CD14-positive monocyte (primary cell): ENCODE data around the gene NME7. TPM values are rescaled to one million over a fixed set of nuclear protein-coding genes. Genes with fewer than 3 reads are reported as not detected.

Source experiments
- DNase-seq, 3 donors: peaks; one replicate each; pipeline ENCODE4 v3.0.0-alpha.2; 2011 to 2022
- H2AFZ ChIP-seq: 2 replicates; pipeline ENCODE4 v1.6.0; 2012; ENCODE audit warnings: mild to moderate bottlenecking, low read depth, low read length, inconsistent platforms; ENCODE audit not compliant: insufficient read depth, poor library complexity, severe bottlenecking
- H3K27ac ChIP-seq, 2 donors: 1 replicate in 1 of 2; 2 replicates in 1 of 2; pipeline ENCODE4 v1.5.1; 2012 to 2013; ENCODE audit warnings: low read length in 2 of 2, control low read depth in 1 of 2, inconsistent platforms in 1 of 2, low read depth in 1 of 2, mild to moderate bottlenecking in 1 of 2
- H3K27me3 ChIP-seq, 2 donors: one replicate each; pipeline versions ENCODE4 v1.6.0 to v1.6.1; 2011 to 2013; ENCODE audit warnings: low read length in 2 of 2; ENCODE audit not compliant: control insufficient read depth in 2 of 2, insufficient read depth in 2 of 2
- H3K36me3 ChIP-seq, 2 donors: replicated peaks in 1 of 2; 1 replicate in 1 of 2; 2 replicates in 1 of 2; pipeline versions ENCODE4 v1.5.1 to v1.6.1; 2012 to 2013; ENCODE audit warnings: low read length in 2 of 2, control low read depth in 1 of 2, inconsistent platforms in 1 of 2, mild to moderate bottlenecking in 1 of 2; ENCODE audit not compliant: insufficient read depth in 2 of 2, control insufficient read depth in 1 of 2
- H3K4me1 ChIP-seq, 2 donors: 1 replicate in 1 of 2; 2 replicates in 1 of 2; pipeline versions ENCODE4 v1.5.1 to v1.6.1; 2012 to 2013; ENCODE audit warnings: low read length in 2 of 2, control low read depth in 1 of 2, inconsistent platforms in 1 of 2, mild to moderate bottlenecking in 1 of 2, moderate library complexity in 1 of 2; ENCODE audit not compliant: insufficient read depth in 2 of 2, control insufficient read depth in 1 of 2
- H3K4me2 ChIP-seq: replicated peaks from 2 replicates; pipeline ENCODE3; 2012; ENCODE audit warnings: low read length, moderate library complexity, mild to moderate bottlenecking; ENCODE audit not compliant: poor library complexity, severe bottlenecking; ENCODE audit errors: extremely low read depth
- H3K4me3 ChIP-seq, 3 experiments: fragments of 200-600 bp in 1 of 3; sonication (generic) in 1 of 3; replicated peaks in 1 of 3; 1 replicate in 2 of 3; 2 replicates in 1 of 3; pipeline ENCODE4 v1.5.1; 2011 to 2013; ENCODE audit warnings: low read length in 3 of 3, mild to moderate bottlenecking in 3 of 3, control low read depth in 2 of 3, low read depth in 2 of 3, inconsistent platforms in 1 of 3, moderate library complexity in 1 of 3
- H3K79me2 ChIP-seq: 2 replicates; pipeline ENCODE4 v1.6.0; 2012; ENCODE audit warnings: mild to moderate bottlenecking, control low read depth, inconsistent platforms, low read length, moderate library complexity; ENCODE audit not compliant: insufficient read depth
- H3K9ac ChIP-seq: 2 replicates; pipeline ENCODE4 v1.6.0; 2017; ENCODE audit warnings: low read length, mild to moderate bottlenecking; ENCODE audit not compliant: insufficient read depth, poor library complexity, severe bottlenecking
- H3K9me3 ChIP-seq, 2 donors: replicated peaks in 1 of 2; 1 replicate in 1 of 2; 2 replicates in 1 of 2; pipeline versions ENCODE4 v1.5.1 to v1.6.1; 2012 to 2013; ENCODE audit warnings: low read length in 2 of 2, control low read depth in 1 of 2; ENCODE audit not compliant: control insufficient read depth in 1 of 2, insufficient read depth in 1 of 2
- H4K20me1 ChIP-seq: 2 replicates; pipeline ENCODE4 v1.6.0; 2012; ENCODE audit warnings: mild to moderate bottlenecking, low read length, control low read depth, moderate library complexity; ENCODE audit not compliant: insufficient read depth
- H3K27ac Mint-ChIP-seq, 7 donors: one replicate each; pipeline ENCODE4 v1.8.0; 2020; ENCODE audit warnings: mild to moderate bottlenecking in 7 of 7, mixed read lengths in 7 of 7, moderate library complexity in 6 of 7, inconsistent platforms in 2 of 7
- H3K27me3 Mint-ChIP-seq, 3 donors: one replicate each; pipeline ENCODE4 v1.8.0; 2021 to 2022; ENCODE audit warnings: low read depth in 3 of 3, mild to moderate bottlenecking in 3 of 3, mixed read lengths in 3 of 3, moderate library complexity in 3 of 3, inconsistent platforms in 1 of 3
- H3K36me3 Mint-ChIP-seq, 2 donors: one replicate each; pipeline ENCODE4 v1.8.0; 2020; ENCODE audit warnings: mixed read lengths in 2 of 2, inconsistent platforms in 1 of 2, mild to moderate bottlenecking in 1 of 2
- H3K4me1 Mint-ChIP-seq: one replicate; pipeline ENCODE4 v1.8.0; 2020; ENCODE audit warnings: mild to moderate bottlenecking, mixed read lengths
- H3K4me3 Mint-ChIP-seq, 2 donors: one replicate each; pipeline ENCODE4 v1.8.0; 2020; ENCODE audit warnings: mild to moderate bottlenecking in 2 of 2, mixed read lengths in 2 of 2, moderate library complexity in 1 of 2
- H3K9me3 Mint-ChIP-seq, 7 donors: one replicate each; pipeline ENCODE4 v1.8.0; 2020 to 2022; ENCODE audit warnings: mixed read lengths in 7 of 7, mild to moderate bottlenecking in 6 of 7, moderate library complexity in 6 of 7, inconsistent platforms in 2 of 7
- WGBS: methylation state at CpG from one replicate; pipeline ENCODE4 v1.1.5; 2013; ENCODE audit warnings: missing lambda C conversion rate; ENCODE audit not compliant: insufficient coverage; 5-methylcytosine and 5-hydroxymethylcytosine counted together
- intact Hi-C, 2 donors: fragments of 100-400 bp; cut with micrococcal nuclease; formaldehyde crosslinking; loops; one replicate each; pipeline versions ENCODE4 v1.15.0 to v1.15.1; 2023
- polyA plus RNA-seq, 3 donors: library from polyadenylated mRNA; depleted of rRNA in 1 of 3; unstranded in 2 of 3; stranded (reverse) in 1 of 3; fragments of 300-500 nt in 2 of 3; fragments of >200 nt in 1 of 3; fragmentation: Illumina TruSeq in 2 of 3; gene quantifications; 1 replicate in 2 of 3; 2 replicates in 1 of 3; pipeline ENCODE4 v1.2.3, GENCODE V29; 2012 to 2021
- TF ChIP-seq, protein P1 (sequence below): fragments of 200-600 bp; IDR thresholded peaks from one replicate; pipeline ENCODE4 v1.8.0; 2022; ENCODE audit warnings: antibody characterized with exemption, mild to moderate bottlenecking

The NME7 gene
- polyA plus RNA-seq, 3 donors: 3.5 to 8.0 (median 6.0) TPM

GRCh38 chr1:169364948-169365347 is 2.6 kb downstream of the NME7 start:
- Mint-ChIP-seq H3K27me3 (no peaks in the 10 kb centered on the region), H3K4me3 (no peak overlapping the region)
- intact Hi-C loops: loop anchor here in 1 of 2 donors (5.0 to 10.0 kb wide), 3 partner anchors 122 to 530 kb away; partner anchors contain the start of genes ATP1B1, SCYL3 and SLC19A2

GRCh38 chr1:169363046-169363730 is 4.4 kb downstream of the NME7 start:
- no peak overlapping the region for H2AFZ ChIP-seq
- DNase-seq: no peak
- no peaks in the 10 kb centered on the region for H3K27me3 ChIP-seq
- Mint-ChIP-seq H3K27me3 (no peaks in the 10 kb centered on the region), H3K4me3 (no peak overlapping the region), H3K36me3 (peaks cover 0 to 3% of the 10 kb centered on the region in 2 donors), H3K4me1 (no peaks in the 10 kb centered on the region), H3K27ac (no peak overlapping the region), H3K9me3 (peaks cover 0 to 5% (median 5%) of the 10 kb centered on the region in 7 donors)
- no peaks in the 10 kb centered on the region for H3K36me3 ChIP-seq
- TF ChIP-seq, protein P1, sequence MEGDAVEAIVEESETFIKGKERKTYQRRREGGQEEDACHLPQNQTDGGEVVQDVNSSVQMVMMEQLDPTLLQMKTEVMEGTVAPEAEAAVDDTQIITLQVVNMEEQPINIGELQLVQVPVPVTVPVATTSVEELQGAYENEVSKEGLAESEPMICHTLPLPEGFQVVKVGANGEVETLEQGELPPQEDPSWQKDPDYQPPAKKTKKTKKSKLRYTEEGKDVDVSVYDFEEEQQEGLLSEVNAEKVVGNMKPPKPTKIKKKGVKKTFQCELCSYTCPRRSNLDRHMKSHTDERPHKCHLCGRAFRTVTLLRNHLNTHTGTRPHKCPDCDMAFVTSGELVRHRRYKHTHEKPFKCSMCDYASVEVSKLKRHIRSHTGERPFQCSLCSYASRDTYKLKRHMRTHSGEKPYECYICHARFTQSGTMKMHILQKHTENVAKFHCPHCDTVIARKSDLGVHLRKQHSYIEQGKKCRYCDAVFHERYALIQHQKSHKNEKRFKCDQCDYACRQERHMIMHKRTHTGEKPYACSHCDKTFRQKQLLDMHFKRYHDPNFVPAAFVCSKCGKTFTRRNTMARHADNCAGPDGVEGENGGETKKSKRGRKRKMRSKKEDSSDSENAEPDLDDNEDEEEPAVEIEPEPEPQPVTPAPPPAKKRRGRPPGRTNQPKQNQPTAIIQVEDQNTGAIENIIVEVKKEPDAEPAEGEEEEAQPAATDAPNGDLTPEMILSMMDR: no peak
- no peak overlapping the region for H3K9ac ChIP-seq
- no peaks in the 10 kb centered on the region for H4K20me1 ChIP-seq
- intact Hi-C loops: loop anchor here in 1 of 2 donors (10.0 kb wide), 2 partner anchors 258 to 532 kb away; partner anchors contain the start of genes ATP1B1 and SCYL3
- H3K4me3 ChIP-seq: no peak overlapping the region
- H3K27ac ChIP-seq: no peak overlapping the region
- 10% methylated on average over 2 of the region's 5 CpGs for WGBS
- peaks cover under 1% of the 10 kb centered on the region for H3K79me2 ChIP-seq
- no peak overlapping the region for H3K4me2 ChIP-seq
- H3K9me3 ChIP-seq: peaks cover 0 to 3% of the 10 kb centered on the region in 2 donors
- peaks cover 7% of the 10 kb centered on the region in 2 donors for H3K4me1 ChIP-seq

More at GRCh38 chr1:169364948-169365347, 2.6 kb downstream of the NME7 start:
- Histone ChIP-seq H3K36me3 (peaks cover under 1 to 4% of the 10 kb centered on the region in 2 donors), H3K4me2 (no peak overlapping the region), H3K27me3 (no peaks in the 10 kb centered on the region), H4K20me1 (no peaks in the 10 kb centered on the region), H3K27ac (no peak overlapping the region), H2AFZ (no peak overlapping the region), H3K9ac (no peak overlapping the region), H3K4me1 (peaks cover 7 to 18% of the 10 kb centered on the region in 2 donors), H3K4me3 (no peak overlapping the region), H3K79me2 (peaks cover 18% of the 10 kb centered on the region), H3K9me3 (peaks cover 0 to 3% of the 10 kb centered on the region in 2 donors)
- peaks cover 3% of the 10 kb centered on the region for H3K4me1 Mint-ChIP-seq
- TF ChIP-seq, protein P1: no peak
- no peak for DNase-seq
- no peak overlapping the region for H3K27ac Mint-ChIP-seq
- WGBS: 80% methylated on average over 1 of the region's 2 CpGs
- peaks cover 0 to 5% (median 5%) of the 10 kb centered on the region in 7 donors for H3K9me3 Mint-ChIP-seq
- H3K36me3 Mint-ChIP-seq: peaks cover 3 to 6% of the 10 kb centered on the region in 2 donors
